HUDEP-2 (cell line): Measurements from ENCODE around the gene CHIT1.
A peak's percentile ranks its signal among the peaks of the same experiment; 100 is the strongest.

ENCODE experiments used
- DNase-seq, 76 experiments: peaks; one replicate each; lab custom pipeline; 2025; ENCODE audit not compliant: unreplicated experiment in 76 of 76; lab: John Stamatoyannopoulos, UW

Gene CHIT1

DNA sequence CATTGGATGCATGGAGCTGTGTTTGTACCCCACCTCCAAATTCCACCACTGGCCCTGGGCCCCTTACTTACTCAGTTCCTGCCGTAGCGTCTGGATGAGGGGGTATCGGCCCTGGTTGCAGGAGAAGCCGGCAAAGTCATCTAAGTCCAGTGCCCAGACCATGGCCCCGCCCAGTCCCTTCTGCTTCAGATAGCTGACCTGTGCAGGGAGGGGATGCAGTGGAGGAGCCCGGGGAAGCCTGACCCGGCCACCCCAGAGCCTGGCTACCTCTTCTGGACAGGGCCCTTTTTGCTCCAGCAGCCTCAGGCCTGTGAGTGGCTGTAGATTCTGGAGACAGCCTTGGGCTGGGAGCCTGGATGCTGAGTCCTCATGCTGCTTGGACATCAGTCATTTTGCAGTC lies 11.8 kb downstream of the CHIT1 start:
- DNase-seq = no peak

DNA sequence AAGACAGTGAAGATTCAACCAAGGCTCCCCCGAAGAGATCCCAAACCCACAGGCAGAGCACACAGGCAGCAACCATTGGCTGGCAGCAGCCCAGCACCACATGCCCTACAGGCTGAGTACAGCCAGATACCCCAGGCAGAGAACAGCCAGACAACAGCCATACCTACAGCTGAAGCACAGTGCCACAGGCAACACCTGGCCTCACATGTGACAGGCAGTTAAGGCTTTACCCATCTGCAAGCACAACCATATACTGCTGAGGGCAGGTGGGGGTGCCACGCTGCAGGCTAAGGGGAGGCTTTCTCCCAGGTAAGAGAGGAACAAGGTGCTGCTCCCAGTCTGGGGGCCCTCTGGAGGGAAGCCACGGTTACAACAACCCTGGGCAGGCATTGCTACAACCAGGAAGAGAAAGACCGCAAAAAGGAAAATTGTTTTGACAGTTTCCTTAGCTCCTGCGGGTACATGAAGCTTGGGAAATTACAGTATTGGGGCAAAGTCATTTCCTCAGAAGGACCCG lies 12.3 kb downstream of the CHIT1 start:
- no peak for DNase-seq

DNA sequence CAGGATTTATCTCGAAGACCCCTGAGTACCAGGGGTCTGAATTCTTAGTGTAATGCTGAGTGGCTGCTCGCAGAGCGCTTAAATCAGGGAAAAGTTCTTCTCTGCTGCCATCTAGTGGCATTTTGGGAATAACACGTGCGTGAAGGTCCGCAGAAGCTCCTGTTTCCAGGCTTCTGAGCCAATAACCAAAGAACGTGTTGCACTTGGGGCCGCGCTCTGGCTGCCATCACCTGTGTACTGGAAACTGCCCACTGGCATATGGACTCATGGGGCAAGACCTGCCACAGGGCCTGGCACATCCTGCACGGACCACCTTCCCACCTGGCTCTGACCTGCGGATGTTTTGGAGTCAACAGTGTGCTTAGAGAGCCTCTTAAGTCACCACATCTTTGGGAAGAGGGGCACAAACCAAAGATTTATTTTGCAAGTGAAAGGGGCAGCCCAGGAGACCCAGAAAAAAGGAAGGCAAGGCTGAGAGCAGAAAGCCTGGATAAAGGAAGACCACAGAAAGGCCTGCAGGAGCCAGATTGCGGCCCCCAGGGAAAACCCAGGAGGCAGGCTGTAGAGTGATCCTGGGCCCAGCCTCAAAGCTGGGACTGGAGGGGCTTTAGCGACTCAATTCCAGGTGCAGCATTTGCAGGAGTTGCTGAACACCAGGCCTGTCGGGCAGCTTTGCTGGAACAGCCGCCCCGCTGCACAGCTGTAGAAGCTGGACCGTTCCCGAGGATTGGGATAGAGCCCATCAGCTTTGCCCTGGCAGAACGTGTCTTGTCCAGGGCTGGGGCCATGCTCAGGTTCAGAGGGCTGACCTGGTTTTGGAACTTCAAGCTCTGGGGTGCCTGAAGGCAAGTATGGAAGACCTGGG lies 13.0 kb downstream of the CHIT1 start:
- DNase-seq = peak in 38 of 76 experiments; percentile 4 to 65 (median 28)

DNA sequence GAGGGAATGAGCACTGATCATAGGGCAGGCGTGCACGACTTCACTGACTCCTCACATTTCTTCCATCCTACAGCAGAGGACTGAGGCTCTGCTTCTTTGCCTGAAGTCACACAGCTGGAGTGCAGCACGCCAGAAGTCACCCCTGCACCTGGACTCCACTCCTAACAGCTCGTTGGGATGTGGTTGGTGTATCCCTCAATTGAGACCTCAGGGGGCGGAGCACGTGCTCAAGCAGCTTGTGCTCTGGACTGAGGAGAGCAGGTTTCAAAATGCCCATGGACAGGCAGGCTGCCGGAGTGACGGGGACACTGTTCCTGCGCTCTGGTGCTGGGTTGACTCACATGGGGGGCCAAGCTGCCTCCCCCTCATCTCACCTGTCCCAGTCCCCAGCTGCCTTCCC lies 13.9 kb downstream of the CHIT1 start:
- DNase-seq = no peak

DNA sequence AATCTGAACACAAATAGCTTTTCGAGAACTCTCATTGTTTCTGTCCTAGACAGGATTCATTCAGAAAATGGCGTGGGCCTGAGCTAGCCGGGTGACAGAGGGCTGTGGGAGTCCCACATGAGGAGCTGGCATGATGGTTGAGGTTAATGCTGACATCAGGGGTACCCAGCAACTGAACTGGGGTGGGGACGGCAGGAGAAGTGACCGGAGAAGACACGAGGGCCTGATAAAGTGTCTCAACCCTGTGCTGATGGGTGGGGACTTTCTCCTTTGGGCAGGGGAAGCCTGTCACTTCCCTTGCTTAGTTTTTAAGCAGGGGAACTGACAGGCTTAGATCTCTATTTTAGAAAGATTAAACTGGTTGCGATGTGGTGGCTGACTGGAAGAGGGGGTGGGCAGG lies 14.6 kb downstream of the CHIT1 start:
- DNase-seq = no peak

DNA sequence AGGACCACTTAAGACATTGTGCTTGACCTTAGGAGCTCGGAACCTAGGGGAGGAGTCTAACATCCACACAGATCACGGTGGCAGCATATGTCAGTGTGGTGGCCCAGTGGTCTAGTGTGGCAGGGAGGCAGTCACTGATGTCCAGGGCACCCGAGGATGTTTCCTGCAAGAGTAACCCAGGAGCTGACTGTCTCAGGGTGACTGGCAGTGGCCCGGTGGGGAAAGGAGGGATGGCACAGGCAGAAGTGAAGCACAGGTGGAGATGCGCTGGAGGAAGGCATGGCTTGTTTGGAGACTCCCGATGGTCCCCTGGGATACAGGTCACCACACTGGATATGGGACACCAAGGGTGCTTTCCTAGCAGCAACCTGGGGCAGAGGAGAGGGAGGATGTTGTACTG lies 16.3 kb downstream of the CHIT1 start:
- DNase-seq = no peak

DNA sequence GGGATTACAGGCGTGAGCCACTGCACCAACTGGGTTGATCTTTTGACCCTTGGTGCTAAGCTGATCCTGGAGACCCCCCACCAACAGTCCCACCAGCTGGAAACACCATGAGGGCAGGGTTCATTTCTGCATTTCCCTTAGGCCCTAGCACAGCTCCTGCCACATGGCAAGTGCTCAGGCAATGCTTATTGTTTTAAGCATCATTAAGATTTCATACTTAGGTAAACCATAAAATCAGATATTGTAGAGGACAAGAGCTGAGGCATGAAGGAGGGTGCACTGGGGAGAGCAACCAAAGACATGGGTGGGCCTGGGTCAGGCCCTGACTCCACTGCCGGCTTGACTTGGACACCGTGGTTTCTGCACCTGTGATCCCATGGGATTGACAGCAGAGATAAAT lies 17.7 kb downstream of the CHIT1 start:
- no peak for DNase-seq

DNA sequence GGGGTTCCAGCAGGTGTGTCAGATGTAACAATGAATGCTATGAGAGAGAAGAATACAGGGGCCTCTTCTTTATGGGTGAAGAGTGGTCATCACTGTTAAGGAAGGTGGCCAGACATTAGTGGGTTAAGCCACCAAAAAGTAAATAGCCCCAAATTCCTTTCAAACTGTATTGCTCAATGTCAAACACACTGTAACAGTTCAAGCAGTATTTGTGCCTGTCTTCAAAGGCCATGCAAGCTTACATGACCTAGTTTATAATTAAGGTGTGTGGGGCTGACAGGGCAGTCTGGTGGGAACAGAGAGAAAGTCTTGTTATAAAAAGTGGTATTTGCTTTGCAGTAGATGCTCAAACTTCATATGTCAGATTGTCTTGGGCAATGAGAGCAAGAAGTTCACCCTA lies 18.5 kb downstream of the CHIT1 start:
- no peak for DNase-seq

DNA sequence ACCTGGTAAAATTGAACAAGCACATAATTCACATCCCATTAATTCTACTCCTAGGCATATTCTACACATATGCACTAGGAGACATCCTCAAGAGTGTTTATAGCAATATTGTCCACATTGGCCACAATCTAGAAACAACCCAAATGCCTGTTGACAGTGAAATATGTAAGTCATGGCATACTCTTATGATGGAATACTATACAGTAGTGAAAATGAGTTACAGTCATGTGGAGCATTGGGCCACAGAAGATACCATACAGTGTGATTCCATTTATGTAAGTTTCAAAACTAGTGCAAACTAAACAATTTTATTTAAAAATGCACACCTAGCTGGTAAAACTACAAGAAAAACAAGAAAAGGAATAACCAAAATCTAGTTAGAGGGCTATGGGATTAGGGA lies 19.1 kb downstream of the CHIT1 start:
- DNase-seq = no peak

DNA sequence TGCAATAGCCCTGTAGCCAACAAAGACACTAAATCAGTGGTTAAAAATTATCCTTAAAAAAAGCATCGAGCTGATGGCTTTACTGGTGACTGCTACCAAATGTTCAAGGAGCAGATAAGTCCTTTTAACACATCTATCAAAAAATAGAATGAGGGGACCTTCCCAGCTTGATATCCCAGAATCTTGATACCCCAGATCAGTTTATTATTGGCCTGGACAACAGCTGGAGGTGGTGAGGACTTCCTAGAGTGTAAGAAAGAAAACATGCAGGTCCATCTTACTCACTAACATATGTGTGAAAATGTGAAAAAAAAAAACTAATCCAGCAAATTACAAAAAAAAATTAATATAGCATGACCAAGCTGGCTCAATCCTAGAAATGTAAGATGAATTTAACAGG lies 21.3 kb downstream of the CHIT1 start:
- no peak for DNase-seq

DNA sequence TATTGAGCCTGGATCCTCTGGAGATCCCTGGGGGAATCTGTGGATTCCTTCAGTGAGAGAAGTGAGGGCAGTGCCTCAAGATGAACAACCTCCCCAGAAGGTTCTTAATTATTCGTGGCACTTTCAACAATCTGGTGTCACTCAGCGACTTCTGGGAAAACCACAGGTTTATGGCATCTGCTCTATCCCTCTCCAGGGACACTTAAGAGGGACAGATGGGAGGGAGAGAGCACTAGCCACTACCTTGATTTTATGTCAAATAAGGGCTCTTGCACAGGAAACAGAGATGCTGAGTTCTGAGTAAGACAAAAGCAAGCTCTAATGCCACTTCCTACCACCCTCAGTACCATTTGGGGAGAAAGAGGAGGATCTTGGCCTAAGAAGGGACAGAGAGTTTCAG lies 21.7 kb downstream of the CHIT1 start:
- no peak for DNase-seq

DNA sequence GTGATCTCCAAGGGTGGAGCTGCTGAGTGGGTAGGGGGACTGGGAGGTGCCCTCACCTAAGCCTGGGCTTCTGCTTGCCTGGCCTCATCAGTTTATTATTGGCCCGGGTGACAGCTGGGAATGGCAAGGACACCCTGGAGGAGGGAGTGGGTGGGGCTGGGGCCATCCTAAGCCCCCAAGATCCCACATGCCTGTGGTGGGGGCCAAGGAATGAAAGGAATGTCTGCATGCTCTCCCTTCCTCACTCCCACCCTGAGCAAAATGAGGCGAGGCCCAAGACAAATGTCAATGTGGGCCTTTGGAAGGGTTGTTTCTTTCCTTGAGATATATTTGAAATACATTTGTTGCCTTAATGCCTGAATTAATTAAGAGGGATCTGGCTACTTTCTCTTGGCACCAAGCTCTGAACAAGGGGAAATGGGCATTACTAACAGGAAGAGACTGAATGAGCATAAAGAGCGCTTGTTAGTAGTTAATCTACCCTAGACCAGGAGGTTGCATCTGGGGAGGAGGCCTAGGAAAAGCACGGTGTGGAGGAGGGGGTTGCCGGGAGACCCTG lies 23.3 kb downstream of the CHIT1 start:
- DNase-seq = no peak

DNA sequence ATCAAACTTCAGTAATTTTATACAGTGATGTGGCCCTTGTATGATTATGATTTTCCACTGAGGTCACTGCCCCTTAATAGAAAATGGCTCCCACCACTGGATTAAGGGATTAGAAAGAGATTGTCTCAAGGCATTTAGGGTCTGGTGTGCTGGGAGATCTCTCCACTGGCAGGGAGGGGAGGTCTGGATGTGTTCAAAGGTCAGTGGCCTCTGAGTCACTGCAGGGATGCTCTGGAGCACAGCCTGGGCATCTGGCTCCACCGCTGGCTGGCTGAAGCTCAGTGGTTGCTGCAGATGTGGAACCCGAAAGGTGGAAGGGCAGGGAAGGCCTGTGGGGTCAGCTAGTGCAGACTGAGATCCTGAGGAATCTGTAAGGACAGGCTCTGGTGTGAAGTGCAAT lies 24.7 kb downstream of the CHIT1 start:
- no peak for DNase-seq

DNA sequence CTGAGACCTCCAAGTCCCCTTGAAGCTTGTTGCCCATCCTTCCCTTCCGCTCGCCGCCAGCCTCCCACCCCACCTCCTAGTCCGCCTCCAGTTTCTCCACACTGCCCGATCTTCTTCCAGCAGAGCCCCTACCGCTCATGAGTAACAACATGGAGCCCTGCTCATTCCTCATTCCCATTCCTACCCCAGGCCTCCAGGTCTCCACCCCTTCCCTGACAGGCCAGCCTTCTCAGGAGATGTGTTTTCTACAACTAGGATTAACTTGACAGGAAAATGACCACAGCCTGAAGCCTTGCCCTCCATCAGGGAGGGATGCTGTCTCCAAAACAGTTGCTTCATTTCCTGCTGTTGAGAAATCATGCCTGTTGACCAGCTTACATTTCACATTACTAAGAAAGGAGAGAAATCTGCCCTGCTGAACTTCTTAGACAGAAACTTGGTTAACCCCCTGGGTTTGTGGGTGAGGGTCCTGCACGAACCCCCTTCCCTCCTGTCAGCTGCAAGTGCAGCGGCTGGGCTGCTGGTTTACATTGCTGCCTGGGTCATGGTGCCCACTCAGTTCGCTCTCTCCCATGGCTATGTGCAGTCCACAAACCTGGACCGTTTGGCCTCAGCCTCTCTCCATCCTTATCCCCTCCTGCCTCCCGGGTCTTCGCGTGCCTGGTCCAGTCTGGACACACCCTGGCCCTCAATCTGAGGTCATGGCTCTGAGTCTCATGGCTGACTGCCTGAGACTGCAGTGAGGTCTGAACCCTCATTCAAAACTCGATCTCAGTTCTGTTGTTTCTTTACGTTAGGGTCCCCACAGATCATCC lies 26.8 kb downstream of the CHIT1 start:
- DNase-seq = no peak

DNA sequence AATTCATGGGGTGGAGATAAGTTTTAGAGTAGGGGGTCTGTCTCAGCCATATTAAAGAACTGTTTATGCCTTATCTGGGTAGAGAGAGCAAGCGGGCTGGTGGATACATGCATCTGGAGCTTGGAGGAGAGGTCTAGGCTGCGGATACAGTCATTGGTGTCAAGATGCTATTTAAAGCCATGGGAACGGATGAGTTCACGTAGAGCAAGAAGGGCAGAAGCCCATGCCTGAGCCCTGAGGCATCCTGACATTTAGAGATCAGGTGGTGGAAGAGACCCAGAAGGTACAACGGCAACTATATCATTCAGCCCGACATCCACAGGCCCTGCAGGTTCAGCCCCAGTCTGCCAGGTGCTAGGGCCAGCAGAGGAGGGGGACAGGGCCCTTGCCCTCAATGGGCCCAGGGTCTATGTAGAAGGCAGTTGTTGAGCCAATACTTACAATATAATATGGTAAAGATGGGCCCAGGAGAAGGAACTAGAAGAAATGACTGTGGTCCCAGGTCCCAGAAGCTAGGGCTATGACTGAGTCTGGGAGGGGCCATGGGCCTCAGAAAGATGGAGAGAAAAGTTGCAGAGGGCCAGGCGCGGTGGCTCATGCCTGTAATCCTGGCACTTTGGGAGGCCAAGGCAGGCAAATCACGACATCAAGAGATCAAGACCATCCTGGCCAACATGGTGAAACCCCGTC lies 27.8 kb downstream of the CHIT1 start:
- no peak for DNase-seq

DNA sequence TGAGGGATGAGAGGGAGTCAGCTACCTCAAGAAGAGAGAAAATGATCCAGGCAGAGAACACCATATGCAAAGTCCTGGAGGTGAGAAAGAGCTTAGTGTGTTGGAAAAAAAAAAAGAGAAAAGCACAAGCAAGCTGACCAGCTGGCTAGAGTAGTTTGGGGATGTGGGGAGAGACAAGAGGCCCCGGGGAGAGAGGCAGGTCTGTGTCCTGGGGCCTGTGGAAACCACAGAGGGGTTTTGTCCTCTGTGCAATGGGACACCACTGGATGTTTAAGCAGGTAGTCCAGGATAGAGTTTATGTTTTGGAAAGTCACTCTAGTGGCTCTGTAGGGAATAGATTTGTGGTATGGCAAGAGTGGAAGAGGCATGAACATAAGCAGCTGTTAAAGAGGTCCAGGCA lies 28.6 kb downstream of the CHIT1 start:
- no peak for DNase-seq

DNA sequence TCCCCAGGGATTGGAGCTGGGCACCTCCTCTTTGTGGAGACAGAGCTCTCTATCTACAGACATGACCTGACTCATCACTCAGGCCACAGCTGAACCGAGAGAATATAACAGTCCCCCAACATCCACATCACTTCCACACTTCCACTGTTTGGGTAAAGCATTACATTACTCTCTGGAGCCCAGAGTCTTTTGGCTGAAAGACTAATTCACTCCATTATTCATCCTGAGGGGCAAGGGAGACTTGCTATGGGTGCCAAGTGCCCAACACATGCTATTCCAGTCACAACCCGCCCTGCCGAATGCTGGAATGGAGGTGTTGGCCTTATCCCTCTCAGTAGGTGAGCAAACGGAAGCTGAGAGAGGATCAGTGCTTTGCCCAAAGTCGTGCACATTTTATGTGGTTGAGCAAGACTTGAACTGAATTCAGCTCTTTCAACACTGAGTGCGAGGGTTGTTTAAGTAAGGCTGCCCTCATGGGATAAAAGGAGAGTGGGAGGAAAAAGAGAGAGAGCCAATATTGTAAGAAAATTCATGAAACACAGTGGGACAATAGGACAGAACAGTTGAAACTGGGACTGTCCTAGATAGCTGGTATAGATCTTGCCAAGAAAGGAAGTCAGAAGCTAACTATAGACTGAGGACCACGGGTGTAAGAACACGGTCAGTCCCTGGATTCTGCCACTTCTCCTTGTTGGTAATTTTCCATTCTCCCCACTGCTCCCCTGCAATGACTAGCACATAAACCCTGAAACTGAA lies 29.5 kb downstream of the CHIT1 start:
- no peak for DNase-seq

DNA sequence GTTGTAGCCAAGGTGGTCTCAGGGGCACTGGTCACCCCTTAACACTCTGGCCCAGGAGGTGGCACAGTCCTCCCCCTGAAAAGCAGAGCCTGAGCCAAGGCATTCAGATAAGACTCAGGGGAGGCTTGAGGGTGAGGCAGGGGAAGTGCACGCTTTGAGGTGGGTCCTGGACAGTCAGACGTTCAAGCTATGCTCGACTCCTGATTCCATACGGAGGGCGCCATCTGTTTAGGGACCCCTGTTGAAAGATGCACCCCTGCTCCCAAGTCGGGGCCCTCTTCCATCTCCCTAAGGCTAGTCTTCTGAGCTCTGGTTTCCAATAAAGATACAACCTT lies 30.0 kb downstream of the CHIT1 start:
- DNase-seq = no peak

DNA sequence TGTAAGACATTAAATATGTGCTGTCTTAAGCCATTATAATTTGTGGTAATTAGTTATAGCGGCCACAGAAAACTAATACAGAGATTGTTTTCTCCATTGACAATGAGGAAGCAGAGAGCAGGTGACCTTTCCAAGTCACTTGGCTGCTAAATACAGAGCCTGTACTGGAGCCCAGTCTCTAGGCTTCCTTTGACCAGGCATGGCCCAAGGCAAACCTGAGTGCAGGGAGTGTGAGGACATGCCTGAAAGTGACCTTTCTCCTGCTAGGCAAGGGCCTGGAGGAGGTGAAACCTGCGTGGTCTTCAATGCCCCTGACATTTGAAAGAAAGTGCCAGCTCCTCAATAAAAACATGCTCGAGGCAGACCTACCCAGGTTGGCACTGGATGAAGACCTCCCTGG lies 30.5 kb downstream of the CHIT1 start:
- no peak for DNase-seq

DNA sequence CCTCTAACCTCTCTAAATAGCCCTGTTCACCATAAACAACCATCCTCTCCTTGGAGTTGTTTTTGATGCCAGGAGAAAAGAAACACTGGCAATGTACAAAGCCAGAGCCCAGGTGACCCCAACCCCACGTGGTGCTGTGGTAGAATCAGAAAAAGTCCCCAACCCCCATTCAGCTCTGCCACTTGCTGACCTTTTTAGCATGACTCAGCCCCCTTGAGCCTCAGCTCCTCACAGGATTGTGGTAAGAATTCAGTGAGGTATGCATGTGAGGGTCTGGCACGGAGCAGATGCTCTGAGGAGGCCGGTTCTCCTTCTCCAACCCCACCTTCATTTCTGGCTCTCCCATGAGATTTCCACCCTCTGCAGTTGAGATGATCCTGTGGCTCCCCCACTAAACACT lies 31.8 kb downstream of the CHIT1 start:
- no peak for DNase-seq
